ENCODE measurements around the gene MRGPRF.

Gene MRGPRF, protein sequence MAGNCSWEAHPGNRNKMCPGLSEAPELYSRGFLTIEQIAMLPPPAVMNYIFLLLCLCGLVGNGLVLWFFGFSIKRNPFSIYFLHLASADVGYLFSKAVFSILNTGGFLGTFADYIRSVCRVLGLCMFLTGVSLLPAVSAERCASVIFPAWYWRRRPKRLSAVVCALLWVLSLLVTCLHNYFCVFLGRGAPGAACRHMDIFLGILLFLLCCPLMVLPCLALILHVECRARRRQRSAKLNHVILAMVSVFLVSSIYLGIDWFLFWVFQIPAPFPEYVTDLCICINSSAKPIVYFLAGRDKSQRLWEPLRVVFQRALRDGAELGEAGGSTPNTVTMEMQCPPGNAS

GRCh38 chr11:69013009-69013951 is at the start of gene MRGPRF:
MRGPRF (minus strand) TSS chr11:69013246; CDS start chr11:69009901, 3,345 bp downstream.
- in situ Hi-C loops (cut with HindIII; ENCODE audit: low sequenced_read_pairs), result no loop called here

GRCh38 chr11:69062169-69062855 is 49.3 kb upstream of the MRGPRF start:
- in situ Hi-C loops (cut with HindIII; ENCODE audit: low sequenced_read_pairs), result no loop called here

GRCh38 chr11:69061713-69062053 is 48.6 kb upstream of the MRGPRF start:
- in situ Hi-C loops (cut with HindIII; ENCODE audit: low sequenced_read_pairs), result no loop called here

DNA sequence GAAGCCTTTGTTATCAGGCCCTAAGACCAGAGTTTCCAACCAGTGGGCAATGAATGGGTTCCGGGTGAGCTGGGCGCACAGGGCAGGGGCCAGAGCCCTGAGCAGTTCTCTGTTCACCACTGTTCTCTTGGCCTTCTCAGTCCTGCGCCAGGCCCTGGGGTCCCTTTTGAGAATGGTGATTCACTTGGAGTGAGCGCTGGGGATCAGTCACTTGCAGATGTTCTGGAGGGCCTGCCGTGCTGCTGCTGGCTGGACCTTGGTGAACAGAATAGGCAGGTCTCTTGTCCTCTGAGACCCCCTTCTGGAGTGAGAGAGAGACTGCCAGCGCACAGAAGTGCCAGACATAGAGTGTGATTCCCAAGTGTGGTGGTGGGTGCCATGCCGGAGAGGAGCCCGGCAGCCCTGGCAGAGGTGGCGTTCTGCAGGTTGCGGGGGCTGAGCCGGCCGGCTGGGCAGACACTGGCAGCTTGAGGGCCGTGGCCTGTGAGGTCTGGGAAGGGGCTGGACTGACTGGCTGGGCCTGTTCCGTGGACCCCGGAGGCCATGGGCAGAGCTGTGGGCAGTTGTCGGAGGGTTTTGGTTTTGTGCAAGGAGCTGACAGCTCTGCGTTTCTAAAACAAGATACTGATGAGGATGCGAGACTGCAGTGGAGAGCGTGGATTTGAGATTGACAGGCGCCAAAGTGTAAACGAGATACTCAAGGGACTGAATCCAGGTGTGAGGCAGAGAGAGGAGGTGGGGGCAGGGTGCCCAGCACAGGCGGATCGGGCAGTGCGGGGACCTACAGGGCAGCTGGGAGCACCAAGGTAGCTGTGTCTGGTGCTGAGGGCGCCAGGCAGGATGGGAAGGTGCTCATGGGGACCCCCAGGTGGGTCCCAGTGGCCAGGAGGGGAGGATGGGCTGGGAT is 48.0 kb upstream of the MRGPRF start:
- in situ Hi-C loops (cut with HindIII; ENCODE audit: low sequenced_read_pairs), result no loop called here

- in situ Hi-C loops (cut with HindIII; ENCODE audit: low sequenced_read_pairs), result no loop called here
Observed at GRCh38 chr11:69059985-69060384, 46.9 kb upstream of the MRGPRF start.

DNA sequence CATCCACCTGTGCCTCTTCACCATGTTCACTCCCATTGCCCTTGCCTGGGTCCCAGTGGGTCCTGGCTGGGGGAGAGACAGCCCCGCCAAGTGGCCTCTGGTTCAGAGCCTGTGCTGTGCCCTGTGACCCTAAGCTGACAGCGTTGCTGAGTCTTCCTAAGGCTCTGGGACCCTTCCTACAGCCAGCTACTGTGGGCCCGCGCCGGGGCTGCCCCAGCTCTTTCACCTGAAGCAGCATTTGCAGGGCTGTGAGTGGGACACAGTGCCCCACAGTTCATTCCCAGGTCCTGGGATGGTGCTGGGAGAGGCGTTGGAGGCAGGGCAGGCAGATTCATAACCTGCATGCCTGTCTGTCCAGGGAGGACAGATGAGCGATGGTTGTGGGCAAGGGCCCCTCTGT is 46.4 kb upstream of the MRGPRF start:
- in situ Hi-C loops (cut with HindIII; ENCODE audit: low sequenced_read_pairs), result no loop called here

DNA sequence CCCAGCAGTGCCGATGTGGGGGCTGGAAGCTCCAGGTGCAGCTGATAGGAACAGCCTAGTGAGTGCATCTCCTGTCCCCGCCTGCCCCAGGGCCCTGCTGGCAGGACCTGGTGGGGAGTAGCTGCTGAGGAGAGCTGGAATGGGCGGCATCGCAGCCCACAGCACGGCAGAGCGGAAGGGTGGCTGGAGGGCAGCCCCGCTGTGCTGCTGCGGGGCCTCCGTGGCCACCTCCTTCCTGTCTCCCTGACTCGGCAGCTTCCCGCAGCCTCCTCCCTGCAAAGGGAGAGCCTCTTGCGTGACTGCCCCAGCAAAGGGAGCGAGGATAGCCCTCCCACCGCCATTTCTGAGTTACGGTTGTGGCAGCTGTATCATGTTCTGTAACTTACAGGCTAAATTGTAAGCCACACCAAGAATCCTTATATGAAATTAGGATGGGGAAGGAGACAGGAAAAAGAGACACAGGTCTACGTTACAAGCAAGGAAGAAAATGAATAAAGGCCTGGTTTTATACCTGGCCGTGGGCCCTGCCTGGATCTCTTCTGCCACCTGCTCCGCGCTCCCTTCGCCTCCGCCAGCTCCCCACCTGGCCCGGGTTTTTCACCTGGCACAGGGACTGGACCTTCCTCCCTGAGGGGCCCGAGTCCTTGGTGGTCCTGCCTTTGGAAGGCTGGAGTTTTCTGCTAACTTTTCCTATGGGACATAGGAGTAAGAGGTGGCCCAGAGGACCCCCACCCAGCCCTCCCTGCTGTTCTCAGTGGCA is 45.6 kb upstream of the MRGPRF start:
- in situ Hi-C loops (cut with HindIII; ENCODE audit: low sequenced_read_pairs), result no loop called here

DNA sequence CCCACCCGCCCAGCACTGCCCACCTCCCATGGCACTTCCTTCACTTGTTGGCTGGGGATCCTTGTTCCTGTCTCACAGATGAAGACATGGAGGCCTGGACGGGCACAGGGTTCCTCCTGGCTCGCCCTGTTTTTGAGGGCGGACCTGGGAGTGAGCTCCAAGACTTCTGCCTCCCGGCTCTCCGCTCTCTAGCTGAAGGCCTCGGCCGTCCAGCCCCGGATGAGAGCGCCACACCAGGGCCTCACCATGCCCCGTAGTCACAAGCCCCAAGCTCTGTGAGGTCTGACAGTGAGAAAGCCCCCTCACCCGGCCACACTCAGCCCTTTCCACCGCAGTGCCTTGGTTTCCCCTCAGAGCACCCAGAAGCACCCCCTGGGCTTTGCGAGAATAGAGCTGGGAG is 44.8 kb upstream of the MRGPRF start:
- in situ Hi-C loops (cut with HindIII; ENCODE audit: low sequenced_read_pairs), result no loop called here

- in situ Hi-C loops (cut with HindIII; ENCODE audit: low sequenced_read_pairs), result no loop called here
Observed at GRCh38 chr11:69057236-69057635, 44.2 kb upstream of the MRGPRF start.

DNA sequence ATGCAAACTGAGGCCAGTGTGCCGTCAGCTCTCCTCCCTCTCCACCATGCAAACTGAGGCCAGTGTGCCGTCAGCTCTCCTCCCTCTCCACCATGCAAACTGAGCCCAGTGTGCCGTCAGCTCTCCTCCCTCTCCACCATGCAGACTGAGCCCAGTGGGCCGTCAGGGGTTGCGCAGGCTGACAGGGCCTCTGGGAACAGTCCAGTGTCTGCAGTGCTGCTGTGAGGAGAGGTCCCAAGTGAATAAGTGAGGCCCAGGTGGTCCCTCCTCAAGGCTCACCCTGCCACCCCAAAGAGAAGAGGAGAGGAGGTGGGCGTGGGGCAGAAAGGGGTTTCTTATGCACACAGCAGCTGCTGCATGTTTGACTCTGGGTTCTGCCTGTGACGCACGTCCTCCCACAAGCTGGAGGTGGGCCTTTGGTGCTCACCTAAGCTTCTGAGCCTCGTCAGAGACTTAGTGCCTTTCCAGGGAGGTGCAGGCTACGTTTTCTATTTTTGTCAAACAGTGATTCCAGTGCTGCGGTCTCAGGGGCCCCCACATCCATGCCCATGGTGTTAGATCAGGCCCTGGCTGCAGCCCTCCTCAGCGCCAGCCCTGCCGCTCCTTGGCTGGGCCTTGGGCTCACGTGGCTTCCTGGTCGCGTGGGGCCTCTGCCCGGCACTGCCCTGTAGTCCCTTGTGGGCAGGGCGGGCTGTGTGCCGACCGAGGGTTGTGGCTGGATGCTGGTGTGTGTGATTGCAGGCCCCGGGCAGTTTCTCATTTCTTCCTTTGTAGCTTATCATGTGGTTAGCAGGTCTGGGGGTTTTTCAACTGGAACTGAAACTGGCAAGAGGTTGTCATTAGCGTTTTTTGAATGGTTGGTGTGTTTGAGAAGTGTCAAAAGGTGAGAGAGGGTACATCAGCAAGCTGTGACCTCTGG is 42.8 kb upstream of the MRGPRF start:
- in situ Hi-C loops (cut with HindIII; ENCODE audit: low sequenced_read_pairs), result no loop called here

GRCh38 chr11:69055212-69055586 is 42.2 kb upstream of the MRGPRF start:
- in situ Hi-C loops (cut with HindIII; ENCODE audit: low sequenced_read_pairs), result no loop called here

GRCh38 chr11:69054397-69055211 is 41.6 kb upstream of the MRGPRF start:
- in situ Hi-C loops (cut with HindIII; ENCODE audit: low sequenced_read_pairs), result no loop called here

- in situ Hi-C loops (cut with HindIII; ENCODE audit: low sequenced_read_pairs), result no loop called here
Observed at GRCh38 chr11:69053546-69054396, 40.7 kb upstream of the MRGPRF start.

DNA sequence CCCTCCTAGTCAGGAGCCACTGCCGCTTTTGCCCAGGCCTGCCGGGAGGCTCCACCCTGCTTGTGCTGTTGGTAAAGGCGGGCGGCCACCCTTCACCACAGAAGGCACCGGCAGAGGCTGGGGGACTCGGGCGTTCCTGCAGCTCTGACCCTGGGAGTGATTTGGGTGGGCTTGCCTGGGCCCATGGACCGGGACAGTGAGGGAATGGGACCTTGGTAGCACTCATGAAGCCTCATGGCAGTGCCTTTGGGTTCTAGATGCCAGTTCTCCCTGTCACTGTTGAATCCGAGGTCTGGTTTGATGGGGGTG is 40.1 kb upstream of the MRGPRF start:
- in situ Hi-C loops (cut with HindIII; ENCODE audit: low sequenced_read_pairs), result no loop called here

DNA sequence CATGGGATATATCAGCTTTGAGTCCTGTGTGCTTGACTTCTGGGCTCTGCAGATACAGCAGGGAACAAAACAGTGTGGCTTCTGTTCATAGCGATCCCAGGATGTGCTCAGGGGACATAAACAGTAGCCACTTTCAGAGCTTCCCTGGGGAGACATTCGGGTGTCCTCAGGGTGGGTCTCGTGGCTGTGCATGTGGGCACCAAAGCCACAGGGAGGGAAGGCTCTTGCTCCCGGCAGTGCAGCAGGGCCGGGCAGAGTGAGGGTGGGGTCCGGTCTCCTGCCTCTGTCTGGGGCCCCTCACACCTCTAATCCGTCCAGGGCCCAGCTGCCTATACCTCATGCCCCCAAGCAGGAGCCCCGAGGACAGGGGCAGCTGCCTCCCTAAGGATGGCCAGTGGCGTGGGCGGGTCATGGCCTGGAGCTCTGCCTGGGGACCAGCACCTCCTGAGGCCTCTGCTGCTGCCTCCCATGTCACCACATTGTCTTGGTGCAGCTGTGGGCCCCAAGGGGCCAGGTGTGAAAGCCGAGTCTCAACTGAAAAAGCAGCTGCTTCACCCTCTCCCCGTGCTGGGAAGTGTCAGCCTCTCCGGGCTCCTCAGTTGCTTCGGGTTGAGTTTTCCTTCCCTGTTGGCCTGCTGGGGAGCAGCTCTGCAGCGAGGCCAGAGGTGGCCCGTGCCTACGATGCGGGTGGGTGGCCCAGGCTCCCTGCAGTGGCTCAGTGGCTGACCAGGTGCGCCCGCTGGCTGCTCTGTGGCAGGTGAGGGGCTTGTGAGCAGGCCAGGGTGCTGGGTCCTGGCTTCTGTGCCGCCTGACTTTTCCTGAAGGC is 39.5 kb upstream of the MRGPRF start:
- in situ Hi-C loops (cut with HindIII; ENCODE audit: low sequenced_read_pairs), result no loop called here
